Eye (tissue), 1 donor: Measurements from ENCODE around the gene DHDH.

Source experiments
- DNase-seq: peaks from one replicate; pipeline ENCODE4 v3.0.0-alpha.2; 2015

The DHDH gene

DNA sequence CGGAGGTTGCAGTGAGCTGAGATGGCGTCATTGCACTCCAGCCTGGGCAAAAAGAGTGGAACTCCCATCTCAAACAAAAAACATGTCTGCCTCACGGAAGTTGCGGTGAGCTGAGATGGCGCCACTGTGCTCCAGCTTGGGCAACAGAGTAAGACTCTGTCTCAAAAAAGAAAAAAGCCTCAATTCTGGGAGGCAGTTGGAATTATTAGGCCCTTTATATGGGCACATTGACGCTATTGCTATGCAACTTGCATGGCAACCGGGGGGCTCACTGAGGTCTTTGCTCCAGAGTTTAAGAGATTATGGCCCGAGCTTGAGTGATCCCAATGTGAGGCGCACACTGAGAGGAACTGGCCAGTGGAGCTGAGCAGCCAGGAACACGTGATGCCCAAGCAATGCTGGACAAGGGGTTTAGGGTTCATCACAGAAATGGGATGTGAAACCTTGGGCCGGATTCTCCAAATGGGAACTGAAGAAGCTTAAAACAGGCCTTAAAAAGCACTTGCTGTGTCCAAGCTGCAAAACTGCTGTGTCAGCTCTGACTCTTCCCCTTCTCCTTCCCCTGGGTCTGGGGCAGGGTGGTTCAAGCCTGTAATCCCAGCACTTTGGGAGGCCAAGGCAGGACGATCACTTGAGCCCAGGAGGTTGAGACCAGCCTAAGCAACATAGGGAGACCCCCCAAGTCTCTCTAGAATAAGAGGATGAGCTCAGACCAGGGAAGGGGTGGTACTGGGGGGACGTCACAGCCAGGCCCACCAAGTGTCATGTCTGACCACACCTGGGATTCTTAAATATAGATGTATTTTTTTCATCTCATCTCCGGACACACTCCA lies 34.1 kb downstream of the DHDH start:
- no peak for DNase-seq

- no peak for DNase-seq
These were observed 34.7 kb downstream of the DHDH start for GRCh38 chr19:48968179-48968661.

DNA sequence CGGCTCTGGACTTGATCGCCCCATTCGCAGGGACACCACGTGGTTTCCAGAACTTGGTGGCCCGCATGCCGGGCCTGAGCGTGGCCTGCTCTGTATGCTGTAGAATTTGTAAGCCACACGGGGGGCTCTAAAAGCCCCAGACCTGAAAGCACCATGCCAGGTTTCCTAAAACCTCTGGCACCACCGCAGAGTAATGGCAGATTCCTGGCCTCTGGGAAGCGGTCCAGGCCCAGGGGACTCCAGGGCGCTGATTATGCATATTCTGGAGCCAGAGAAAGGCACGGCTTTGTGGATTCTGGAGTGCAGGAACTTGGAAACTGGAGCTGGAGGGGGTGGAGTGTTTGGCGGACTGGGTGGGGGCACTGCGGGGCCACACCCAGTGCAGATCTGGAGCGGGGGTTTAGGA lies 35.3 kb downstream of the DHDH start:
- no peak for DNase-seq

DNA sequence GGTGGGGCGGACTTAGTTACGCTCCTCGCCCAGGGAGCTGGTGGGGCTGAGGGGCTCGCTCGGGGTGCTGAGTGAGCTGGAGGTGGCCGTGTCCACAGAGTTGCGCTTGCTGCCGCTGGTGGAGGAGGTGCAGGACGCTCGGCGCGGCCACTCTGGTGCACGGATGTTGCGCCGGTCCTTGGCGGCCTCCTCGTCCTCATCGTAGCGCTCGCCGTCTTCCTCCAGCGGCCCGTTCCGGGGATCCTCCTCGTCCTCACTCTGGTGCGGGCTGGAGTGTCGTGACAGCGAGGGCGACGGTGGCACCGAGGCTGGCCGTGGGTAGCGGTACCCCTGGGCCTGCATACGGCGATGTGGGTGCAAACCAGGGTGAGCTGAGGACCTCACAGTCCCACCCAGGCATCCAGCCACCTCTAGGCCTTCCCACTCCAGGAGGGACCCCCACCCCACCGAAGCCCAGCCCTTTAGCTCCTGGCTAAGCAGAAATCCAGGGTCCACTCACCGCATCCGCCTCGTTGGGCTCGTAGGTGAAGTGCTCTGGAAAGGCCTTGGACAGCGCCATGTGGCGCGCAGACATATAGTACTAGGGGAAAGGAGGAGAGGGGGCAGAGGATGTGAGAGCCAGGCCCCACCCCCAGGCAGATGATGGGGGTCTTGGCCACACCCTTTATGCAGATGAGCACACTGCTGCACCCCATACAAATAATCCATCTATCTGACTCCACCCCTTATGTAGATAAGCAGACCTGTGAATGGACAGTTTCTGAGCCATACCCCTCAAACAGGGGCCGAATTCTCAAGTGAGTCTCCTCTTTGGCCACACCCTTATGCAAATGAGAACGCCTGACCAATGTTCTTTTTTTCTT lies 36.0 kb downstream of the DHDH start:
- no peak for DNase-seq

DNA sequence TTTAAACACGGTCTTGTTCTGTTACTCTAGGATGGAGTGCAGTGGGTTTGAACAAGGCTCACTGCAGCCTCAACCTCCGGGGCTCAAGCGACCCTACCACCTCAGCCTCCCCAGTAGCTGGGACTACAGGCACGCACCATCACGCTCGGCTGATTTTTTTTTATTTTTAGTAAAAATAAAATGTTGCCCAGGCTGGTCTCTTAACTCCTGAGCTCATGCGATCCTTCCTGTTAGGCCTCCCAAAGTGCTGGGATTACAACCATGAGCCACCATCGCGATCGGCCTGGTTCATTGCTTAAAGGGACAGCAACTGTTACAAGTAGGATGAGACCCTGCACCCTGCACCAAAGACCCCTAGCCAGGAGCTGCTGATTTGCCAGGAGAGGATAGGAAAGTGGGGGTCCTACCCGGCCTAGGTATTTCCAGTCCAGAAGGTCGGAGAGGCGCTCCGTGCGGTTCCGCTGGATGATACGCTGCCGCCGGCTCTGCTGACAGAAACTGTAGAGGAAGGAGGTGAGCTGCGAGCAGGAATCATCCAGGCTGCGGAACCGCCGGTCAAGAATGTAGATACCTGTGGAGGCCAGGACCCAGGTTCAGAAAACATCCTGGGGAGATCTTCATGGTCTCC lies 36.8 kb downstream of the DHDH start:
- DNase-seq, result no peak

DNA sequence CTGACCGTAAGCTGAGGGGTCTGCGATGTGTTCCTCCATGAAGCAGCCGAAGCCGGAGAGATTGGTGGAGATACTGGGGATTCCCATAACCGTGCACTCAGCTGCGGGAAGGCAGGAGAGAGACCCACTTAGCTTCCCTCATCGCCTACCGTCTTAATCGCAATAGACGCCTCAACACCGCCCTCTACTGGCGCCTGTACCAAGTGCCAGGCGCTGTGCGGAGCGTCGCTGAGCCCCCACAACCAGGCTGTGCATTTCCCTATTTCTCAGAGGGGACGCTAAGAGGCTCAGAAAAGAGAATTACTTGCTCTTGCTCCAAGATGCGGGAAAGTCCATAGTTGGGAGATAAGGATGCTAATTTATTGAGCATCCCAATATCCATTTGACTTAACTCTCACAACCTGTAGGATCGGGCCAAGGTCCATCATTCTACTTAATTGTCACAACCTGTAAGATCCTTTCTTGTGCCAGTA lies 37.5 kb downstream of the DHDH start:
- DNase-seq, result peak; percentile 96

GRCh38 chr19:48975947-48976847 lies 42.7 kb downstream of the DHDH start:
- DNase-seq, result peak; percentile 86

- DNase-seq, result no peak
These were observed 43.6 kb downstream of the DHDH start for GRCh38 chr19:48977061-48977460.

DNA sequence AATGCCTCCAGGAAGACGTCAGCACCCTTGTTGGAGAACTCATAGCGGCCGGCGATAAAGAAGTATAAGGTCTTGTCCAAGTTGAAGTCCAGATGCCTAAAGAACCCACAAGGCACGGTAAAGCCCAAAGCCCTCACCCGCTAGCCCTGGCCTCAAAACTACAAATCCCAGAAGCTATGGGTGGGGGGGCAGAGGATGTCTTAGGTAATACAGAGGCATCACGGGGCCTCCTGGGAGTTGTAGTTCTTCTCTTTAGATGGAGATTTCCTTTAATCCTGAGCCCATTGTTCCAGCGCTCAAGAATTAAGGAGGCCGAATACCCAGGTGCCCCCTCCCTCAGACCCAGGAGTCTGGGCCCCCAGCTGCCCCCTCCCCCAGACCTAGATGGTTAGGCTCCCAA lies 48.8 kb downstream of the DHDH start:
- DNase-seq, result no peak

GRCh38 chr19:48985711-48986110 lies 52.2 kb downstream of the DHDH start:
- no peak for DNase-seq

DNA sequence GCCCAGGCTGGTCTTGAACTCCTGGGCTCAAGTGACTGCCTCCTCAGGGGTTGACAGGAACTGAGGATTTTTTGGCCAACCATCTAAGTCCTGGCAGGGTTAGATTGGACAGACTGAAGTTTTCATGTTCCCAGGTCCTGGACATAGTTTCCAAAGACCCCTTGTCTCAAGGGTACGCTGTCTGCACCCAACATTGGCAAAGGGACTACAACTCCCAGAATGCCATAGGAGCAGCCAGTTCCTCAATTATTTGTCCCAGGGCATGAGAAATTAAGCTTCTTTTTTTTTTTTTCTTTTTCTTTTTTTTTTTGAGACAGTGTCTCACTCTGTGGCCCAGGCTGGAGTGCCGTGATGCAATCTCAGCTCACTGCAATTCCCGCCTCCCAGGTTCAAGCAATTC lies 52.7 kb downstream of the DHDH start:
- no peak for DNase-seq

- DNase-seq, result no peak
These were observed 53.8 kb downstream of the DHDH start for GRCh38 chr19:48987323-48987722.

GRCh38 chr19:48988286-48988685 lies 54.8 kb downstream of the DHDH start:
- DNase-seq, result no peak

- DNase-seq, result no peak
These were observed 55.4 kb downstream of the DHDH start for GRCh38 chr19:48988860-48989259.

- no peak for DNase-seq
These were observed 56.3 kb downstream of the DHDH start for GRCh38 chr19:48989701-48990291.

DNA sequence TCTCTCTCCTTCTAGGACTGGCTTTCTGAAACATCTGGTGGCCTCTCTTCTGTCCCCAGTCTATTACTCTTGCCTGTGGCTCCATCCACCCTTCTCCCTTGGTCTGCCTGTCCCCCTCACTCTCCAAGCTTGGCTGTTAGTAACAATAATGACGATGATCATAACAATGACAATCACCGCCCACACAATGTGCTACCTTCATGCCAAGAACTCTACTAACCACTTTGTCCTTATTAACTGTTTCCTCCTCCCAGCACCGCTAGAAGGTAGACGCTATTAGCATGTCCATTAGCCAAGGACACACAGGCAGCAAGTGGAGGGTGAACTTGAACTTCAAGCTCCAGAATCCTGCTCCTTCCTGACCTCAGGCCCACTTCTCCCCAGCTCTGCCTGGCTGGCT lies 56.9 kb downstream of the DHDH start:
- DNase-seq, result no peak

- DNase-seq, result no peak
These were observed 57.6 kb downstream of the DHDH start for GRCh38 chr19:48991011-48991609.

- peak; percentile 51 for DNase-seq
These were observed 58.5 kb downstream of the DHDH start for GRCh38 chr19:48991873-48992580.

DNA sequence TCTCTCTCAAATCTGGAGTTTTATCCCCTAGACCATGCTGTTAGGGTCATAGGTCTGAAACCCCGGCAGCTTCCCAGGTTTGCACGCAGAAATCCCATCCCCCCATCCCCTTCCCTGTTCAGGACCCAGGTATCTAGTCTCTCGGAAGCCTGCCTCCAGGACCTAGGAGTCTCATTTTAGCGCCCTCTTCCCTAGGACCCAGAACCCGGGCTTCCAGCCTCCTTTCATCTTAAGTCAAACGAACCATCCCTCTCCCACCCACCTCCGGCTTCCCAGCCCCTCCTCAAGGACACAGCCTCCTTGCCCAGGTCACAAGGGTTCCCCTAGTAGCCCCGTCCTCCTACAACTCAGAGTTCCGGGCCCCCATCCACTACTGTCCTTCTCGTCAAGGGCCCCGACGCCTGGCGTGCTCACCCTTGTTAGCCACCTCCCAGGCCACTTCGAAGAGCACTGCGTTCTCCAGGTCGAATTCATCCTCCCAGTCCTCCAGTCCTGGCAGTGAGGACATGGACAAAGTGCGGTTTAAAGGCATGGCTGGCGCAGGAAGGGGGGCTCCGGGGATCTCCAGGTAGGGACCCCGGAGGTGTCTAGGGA lies 59.2 kb downstream of the DHDH start:
- no peak for DNase-seq
